Large intestine (tissue), 3 donors: Measurements from ENCODE around the gene OR51B2. TPM values are rescaled to one million over a fixed set of nuclear protein-coding genes. Genes with fewer than 3 reads are reported as not detected.

ENCODE experiments used
- DNase-seq, 2 donors: peaks; one replicate each; pipeline versions ENCODE4 v3.0.0 to v3.0.0-alpha.2; 2013
- H3K27ac ChIP-seq: one replicate; pipeline ENCODE4 v1.5.1; 2013; ENCODE audit warnings: low read length
- H3K27me3 ChIP-seq: 2 replicates; pipeline ENCODE4 v1.6.1; 2013; ENCODE audit warnings: low read length; ENCODE audit not compliant: control insufficient read depth, insufficient read depth
- H3K36me3 ChIP-seq: 2 replicates; pipeline ENCODE4 v1.6.1; 2013; ENCODE audit warnings: low read length; ENCODE audit not compliant: control insufficient read depth, insufficient read depth
- H3K4me1 ChIP-seq: one replicate; pipeline ENCODE4 v1.6.1; 2013; ENCODE audit warnings: low read length; ENCODE audit not compliant: control insufficient read depth, insufficient read depth
- H3K4me3 ChIP-seq: one replicate; pipeline ENCODE4 v1.5.1; 2013; ENCODE audit warnings: low read length
- H3K9me3 ChIP-seq: one replicate; pipeline ENCODE4 v1.6.1; 2013; ENCODE audit warnings: mild to moderate bottlenecking, low read depth, low read length, moderate library complexity; ENCODE audit not compliant: control insufficient read depth
- WGBS: methylation state at CpG from one replicate; pipeline ENCODE4 v1.1.5; 2013; ENCODE audit warnings: low lambda C conversion rate; ENCODE audit not compliant: insufficient coverage; 5-methylcytosine and 5-hydroxymethylcytosine counted together
- polyA plus RNA-seq: library from polyadenylated mRNA; unstranded; fragments of 120-200 nt; gene quantifications from one replicate; pipeline ENCODE4 v1.2.1, GENCODE V29; 2013

Gene OR51B2
- polyA plus RNA-seq, 1 donor = not detected

- no peak for DNase-seq
- no peak overlapping the region for H3K4me3 ChIP-seq
- 91% methylated on average over 4 of the region's 8 CpGs for WGBS
Observed at GRCh38 chr11:5293028-5293427, 31.1 kb downstream of the OR51B2 start.

GRCh38 chr11:5291207-5291838, 32.8 kb downstream of the OR51B2 start:
- H3K27ac ChIP-seq = no peak overlapping the region
- H3K27me3 ChIP-seq = no peaks in the 10 kb centered on the region
- no peak overlapping the region for H3K4me3 ChIP-seq
- peaks cover 7% of the 10 kb centered on the region for H3K9me3 ChIP-seq
- no peak for DNase-seq
- WGBS = 88% methylated on average over 1 of the region's 1 CpG
- no peaks in the 10 kb centered on the region for H3K4me1 ChIP-seq
- H3K36me3 ChIP-seq = no peaks in the 10 kb centered on the region

More at GRCh38 chr11:5293028-5293427, 31.1 kb downstream of the OR51B2 start:
- Histone ChIP-seq H3K36me3 (no peaks in the 10 kb centered on the region), H3K27ac (no peak overlapping the region), H3K9me3 (peaks cover 7% of the 10 kb centered on the region), H3K4me1 (no peaks in the 10 kb centered on the region), H3K27me3 (no peaks in the 10 kb centered on the region)

- Histone ChIP-seq H3K27me3 (no peaks in the 10 kb centered on the region), H3K36me3 (no peaks in the 10 kb centered on the region), H3K4me1 (no peaks in the 10 kb centered on the region), H3K9me3 (peaks cover 7% of the 10 kb centered on the region), H3K27ac (no peak overlapping the region), H3K4me3 (no peak overlapping the region)
- WGBS = 100% methylated on average over 1 of the region's 1 CpG
- no peak for DNase-seq
Observed at GRCh38 chr11:5290106-5290505, 34.0 kb downstream of the OR51B2 start.

- H3K4me1 ChIP-seq = no peaks in the 10 kb centered on the region
- DNase-seq = no peak
- no peak overlapping the region for H3K4me3 ChIP-seq
- H3K36me3 ChIP-seq = no peaks in the 10 kb centered on the region
- H3K9me3 ChIP-seq = peaks cover 6% of the 10 kb centered on the region
- H3K27me3 ChIP-seq = no peaks in the 10 kb centered on the region
- no peak overlapping the region for H3K27ac ChIP-seq
Observed at GRCh38 chr11:5289696-5290095, 34.4 kb downstream of the OR51B2 start.

GRCh38 chr11:5288906-5289550, 35.1 kb downstream of the OR51B2 start:
- 100% methylated on average over 3 of the region's 6 CpGs for WGBS
- no peaks in the 10 kb centered on the region for H3K4me1 ChIP-seq
- no peak overlapping the region for H3K27ac ChIP-seq
- no peaks in the 10 kb centered on the region for H3K27me3 ChIP-seq
- H3K36me3 ChIP-seq = no peaks in the 10 kb centered on the region
- DNase-seq = no peak
- no peaks in the 10 kb centered on the region for H3K9me3 ChIP-seq
- no peak overlapping the region for H3K4me3 ChIP-seq

- no peaks in the 10 kb centered on the region for H3K27me3 ChIP-seq
- H3K27ac ChIP-seq = no peak overlapping the region
- H3K4me1 ChIP-seq = no peaks in the 10 kb centered on the region
- WGBS = 100% methylated on average over 1 of the region's 7 CpGs
- peak in 1 of 2 donors; percentile 4 for DNase-seq
- no peaks in the 10 kb centered on the region for H3K9me3 ChIP-seq
- H3K36me3 ChIP-seq = no peaks in the 10 kb centered on the region
- no peak overlapping the region for H3K4me3 ChIP-seq
Observed at GRCh38 chr11:5288108-5288905, 35.8 kb downstream of the OR51B2 start.

- Histone ChIP-seq H3K27me3 (no peaks in the 10 kb centered on the region), H3K9me3 (no peaks in the 10 kb centered on the region), H3K27ac (no peak overlapping the region), H3K36me3 (no peaks in the 10 kb centered on the region), H3K4me3 (no peak overlapping the region), H3K4me1 (no peaks in the 10 kb centered on the region)
- DNase-seq = no peak
- WGBS = no CpG with 5 or more reads among the region's 3 CpGs
Observed at GRCh38 chr11:5286901-5287300, 37.2 kb downstream of the OR51B2 start.

- no CpG with 5 or more reads among the region's 1 CpG for WGBS
Observed at GRCh38 chr11:5286351-5286750, 37.7 kb downstream of the OR51B2 start.

GRCh38 chr11:5285703-5286340, 38.3 kb downstream of the OR51B2 start:
- Histone ChIP-seq H3K36me3 (no peaks in the 10 kb centered on the region), H3K4me1 (no peaks in the 10 kb centered on the region), H3K27ac (no peak overlapping the region), H3K27me3 (no peaks in the 10 kb centered on the region), H3K9me3 (no peaks in the 10 kb centered on the region), H3K4me3 (no peak overlapping the region)
- DNase-seq = no peak
- no CpG with 5 or more reads among the region's 4 CpGs for WGBS

More at GRCh38 chr11:5286351-5286750, 37.7 kb downstream of the OR51B2 start:
- Histone ChIP-seq H3K27me3 (no peaks in the 10 kb centered on the region), H3K36me3 (no peaks in the 10 kb centered on the region), H3K4me3 (no peak overlapping the region), H3K4me1 (no peaks in the 10 kb centered on the region), H3K27ac (no peak overlapping the region), H3K9me3 (no peaks in the 10 kb centered on the region)
- DNase-seq = no peak

GRCh38 chr11:5284637-5285036, 39.5 kb downstream of the OR51B2 start:
- no peaks in the 10 kb centered on the region for H3K4me1 ChIP-seq
- WGBS = no CpG with 5 or more reads among the region's 2 CpGs
- no peaks in the 10 kb centered on the region for H3K36me3 ChIP-seq
- DNase-seq = peak in 1 of 2 donors; percentile 4
- no peaks in the 10 kb centered on the region for H3K27me3 ChIP-seq
- H3K27ac ChIP-seq = no peak overlapping the region
- no peaks in the 10 kb centered on the region for H3K9me3 ChIP-seq
- no peak overlapping the region for H3K4me3 ChIP-seq
